Bronchial epithelial cell (primary cell): ENCODE results near the gene ETFA. TPM values are rescaled to one million over a fixed set of nuclear protein-coding genes. Genes with fewer than 3 reads are reported as not detected.

Source experiments
- DNase-seq: peaks from one replicate; pipeline ENCODE4 v3.0.0-alpha.2; 2010; ENCODE audit warnings: low read depth
- FAIRE-seq: peaks from 2 replicates; lab custom pipeline; 2011; peaks lifted over from hg19 to GRCh38; lab: Jason Lieb, UNC
- H3K27me3 ChIP-seq: 2 replicates; pipeline ENCODE4 v1.5.1; 2011; ENCODE audit warnings: low read length; ENCODE audit not compliant: control insufficient read depth, insufficient read depth
- H3K36me3 ChIP-seq: 2 replicates; pipeline ENCODE4 v1.5.1; 2011; ENCODE audit warnings: low read length; ENCODE audit not compliant: control insufficient read depth, insufficient read depth
- H3K4me3 ChIP-seq: 2 replicates; pipeline ENCODE4 v1.5.1; 2011; ENCODE audit warnings: mild to moderate bottlenecking, low read depth, low read length, control low read depth
- CTCF ChIP-seq: IDR thresholded peaks from 2 replicates; pipeline ENCODE4 v1.5.1; 2011; ENCODE audit warnings: mild to moderate bottlenecking, moderate library complexity, low read length, control low read depth, inconsistent platforms; ENCODE audit not compliant: insufficient read depth, severe bottlenecking
- total RNA-seq: library from RNA; depleted of rRNA; stranded (reverse); fragments of >200 nt; gene quantifications from 2 replicates; pipeline ENCODE4 v1.2.1, GENCODE V29; 2014

Gene ETFA
- 144 and 223 TPM in 2 replicates for total RNA-seq

DNA sequence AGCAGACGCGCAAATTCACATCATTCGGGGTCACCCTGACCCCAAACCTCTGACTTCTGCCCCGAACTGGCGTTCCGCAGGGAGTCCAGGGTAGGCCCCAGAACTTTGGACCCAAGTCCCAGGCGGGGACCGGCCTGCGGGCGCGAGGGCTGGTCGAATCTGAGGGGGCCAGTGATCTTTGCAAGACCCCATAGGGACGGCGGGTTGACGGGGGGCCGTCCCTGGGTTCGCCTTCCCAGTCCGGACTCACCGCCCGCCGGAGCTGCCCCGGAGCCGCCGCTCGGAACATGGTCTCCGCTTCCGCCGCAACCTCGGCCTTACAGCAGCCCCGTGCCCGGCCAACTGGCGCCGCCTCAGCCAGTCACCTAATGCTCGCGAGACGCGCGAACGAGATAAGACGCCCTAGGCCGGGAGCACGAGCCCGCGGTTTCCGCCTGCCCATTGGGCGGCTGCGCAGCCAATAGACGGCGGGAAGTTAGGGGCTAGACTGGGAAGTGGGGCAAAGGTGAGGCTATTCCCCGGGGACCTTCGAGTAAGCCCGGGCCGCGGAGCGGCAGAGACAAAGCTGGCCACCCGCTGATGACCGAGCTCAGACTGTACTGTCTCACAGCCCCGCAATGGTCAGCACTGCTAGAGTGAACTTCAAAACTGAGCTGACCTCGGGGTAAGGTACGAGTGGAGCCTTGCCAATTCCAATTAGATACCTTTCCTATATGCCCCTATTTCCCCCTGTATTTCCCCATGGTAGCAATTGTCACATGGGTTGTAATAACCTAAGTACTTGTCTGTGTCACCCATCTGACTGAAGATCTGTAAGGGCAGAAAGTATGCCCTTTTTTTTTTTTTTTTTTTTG is at the start of gene ETFA:
ETFA (minus strand) TSS at position 370 of the 854 bp plus-strand sequence; CDS start at position 289, 81 bp downstream.
- DNase-seq (peak; percentile 85), FAIRE-seq (no peak)
- Histone ChIP-seq H3K27me3 (no peaks in the 10 kb centered on the region), H3K36me3 (no peaks in the 10 kb centered on the region), H3K4me3 (peak within 1 kb of the TSS; percentile 64)
- TF ChIP-seq CTCF = no peak

GRCh38 chr15:76360416-76360815 is 49.1 kb upstream of the ETFA start:
- TF ChIP-seq CTCF = no peak
- Histone ChIP-seq H3K27me3 (no peaks in the 10 kb centered on the region), H3K4me3 (no peak overlapping the region), H3K36me3 (no peaks in the 10 kb centered on the region)
- DNase-seq (no peak), FAIRE-seq (no peak)

- TF ChIP-seq CTCF = no peak
These were observed 47.9 kb upstream of the ETFA start for GRCh38 chr15:76359152-76359551.

GRCh38 chr15:76358453-76358852 is 47.2 kb upstream of the ETFA start:
- FAIRE-seq = no peak

More at GRCh38 chr15:76359152-76359551, 47.9 kb upstream of the ETFA start:
- Histone ChIP-seq H3K27me3 (no peaks in the 10 kb centered on the region), H3K36me3 (no peaks in the 10 kb centered on the region), H3K4me3 (no peak overlapping the region)
- FAIRE-seq (no peak), DNase-seq (no peak)

DNA sequence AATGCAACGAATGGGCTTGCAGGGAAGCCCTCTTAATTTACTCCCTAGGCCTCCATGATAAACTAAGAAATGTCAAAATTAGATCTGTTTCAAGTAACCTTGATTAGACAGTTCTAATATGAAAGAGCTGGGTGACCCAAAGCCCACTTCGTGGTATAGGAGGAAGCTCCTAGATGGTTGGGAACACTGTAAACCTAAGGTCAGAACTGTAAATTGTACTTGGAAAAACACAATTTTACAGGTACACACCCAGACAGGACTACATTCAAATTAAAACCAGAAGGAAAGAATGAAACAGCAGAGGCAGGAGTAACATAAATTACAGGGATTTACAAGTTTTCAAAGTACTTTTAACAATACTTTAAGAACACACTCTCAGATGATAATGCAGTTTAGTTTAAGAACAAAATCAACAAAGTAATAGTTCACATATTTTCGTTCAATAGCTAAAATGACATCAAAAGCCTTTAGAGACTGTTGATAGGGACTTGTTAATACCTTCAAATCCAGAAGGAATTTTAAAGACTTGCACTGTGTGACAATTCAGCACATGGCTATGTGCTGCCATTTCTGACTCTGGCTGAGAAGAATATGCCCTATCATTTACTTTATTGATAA is 43.7 kb upstream of the ETFA start:
- FAIRE-seq = no peak
- Histone ChIP-seq H3K27me3 (no peaks in the 10 kb centered on the region), H3K4me3 (no peak overlapping the region), H3K36me3 (no peaks in the 10 kb centered on the region)
- no peak for DNase-seq
- TF ChIP-seq CTCF = no peak

More at GRCh38 chr15:76358453-76358852, 47.2 kb upstream of the ETFA start:
- Histone ChIP-seq H3K4me3 (no peak overlapping the region), H3K36me3 (no peaks in the 10 kb centered on the region), H3K27me3 (no peaks in the 10 kb centered on the region)
- DNase-seq = no peak
- TF ChIP-seq CTCF = no peak
